ENCODE results near the gene METTL4.
A peak's percentile ranks its signal among the peaks of the same experiment; 100 is the strongest.
"Not testable (repeated sequence)": the region's sequence is repeated elsewhere in the genome, so short reads cannot be mapped to it uniquely, and the experiment has no call there.

Gene METTL4

GRCh38 chr18:2547477-2548087 lies 23.7 kb downstream of the METTL4 start:
- DNase-seq (ENCODE audit: extremely low read depth, low read depth) = no peak
- peak; percentile 38 for TF ChIP-seq CTCF (IDR thresholded peaks at IDR 0.05; ENCODE audit: low read depth, low read length)

- TF ChIP-seq CTCF (IDR thresholded peaks at IDR 0.05; ENCODE audit: low read depth, low read length) = no peak
These were observed 26.1 kb downstream of the METTL4 start for GRCh38 chr18:2545155-2545554.

GRCh38 chr18:2541925-2542563 lies 29.3 kb downstream of the METTL4 start:
- peak; percentile 63 for TF ChIP-seq CTCF (IDR thresholded peaks at IDR 0.05; ENCODE audit: low read depth, low read length)
- not testable (repeated sequence) for DNase-seq (ENCODE audit: extremely low read depth, low read depth)

More at GRCh38 chr18:2545155-2545554, 26.1 kb downstream of the METTL4 start:
- DNase-seq (ENCODE audit: extremely low read depth, low read depth) = no peak

GRCh38 chr18:2540575-2540974 lies 30.7 kb downstream of the METTL4 start:
- no peak for TF ChIP-seq CTCF (IDR thresholded peaks at IDR 0.05; ENCODE audit: low read depth, low read length)
- no peak for DNase-seq (ENCODE audit: extremely low read depth, low read depth)

- TF ChIP-seq CTCF (IDR thresholded peaks at IDR 0.05; ENCODE audit: low read depth, low read length) = no peak
- DNase-seq (ENCODE audit: extremely low read depth, low read depth) = no peak
These were observed 32.5 kb downstream of the METTL4 start for GRCh38 chr18:2538844-2539243.

- no peak for DNase-seq (ENCODE audit: extremely low read depth, low read depth)
- no peak for TF ChIP-seq CTCF (IDR thresholded peaks at IDR 0.05; ENCODE audit: low read depth, low read length)
These were observed 33.1 kb downstream of the METTL4 start for GRCh38 chr18:2538236-2538635.

- no peak for DNase-seq (ENCODE audit: extremely low read depth, low read depth)
- no peak for TF ChIP-seq CTCF (IDR thresholded peaks at IDR 0.05; ENCODE audit: low read depth, low read length)
These were observed 34.0 kb downstream of the METTL4 start for GRCh38 chr18:2537296-2537695.

Data from AG09319 (cell line).